Mesenchymal stem cell (in vitro differentiated cells and primary cell): ENCODE results near the gene ZNF521. TPM values are rescaled to one million over a fixed set of nuclear protein-coding genes. Genes with fewer than 3 reads are reported as not detected.

ENCODE experiments used
- DNase-seq: peaks from one replicate; pipeline ENCODE4 v3.0.0-alpha.2; 2013
- H2AFZ ChIP-seq: one replicate; pipeline ENCODE4 v1.6.1; 2013; ENCODE audit warnings: low read depth, mild to moderate bottlenecking, control low read depth, inconsistent platforms, low read length, moderate library complexity
- H2AK5ac ChIP-seq: 2 replicates; pipeline ENCODE4 v1.6.1; 2013; ENCODE audit warnings: low read length, moderate library complexity, mild to moderate bottlenecking, inconsistent platforms; ENCODE audit not compliant: severe bottlenecking
- H2BK120ac ChIP-seq: one replicate; pipeline ENCODE4 v1.6.1; 2013; ENCODE audit warnings: low read depth, mild to moderate bottlenecking, inconsistent platforms, low read length, moderate library complexity
- H2BK12ac ChIP-seq, 2 experiments: one replicate each; pipeline ENCODE4 v1.6.1; 2013; ENCODE audit warnings: inconsistent platforms in 2 of 2, low read length in 2 of 2, mild to moderate bottlenecking in 2 of 2, moderate library complexity in 2 of 2, control low read depth in 1 of 2
- H2BK15ac ChIP-seq: one replicate; pipeline ENCODE4 v1.6.1; 2013; ENCODE audit warnings: mild to moderate bottlenecking, low read depth, inconsistent platforms; ENCODE audit not compliant: poor library complexity, severe bottlenecking
- H2BK5ac ChIP-seq: 2 replicates; pipeline ENCODE4 v1.6.1; 2013; ENCODE audit warnings: low read depth, mild to moderate bottlenecking, low read length, control low read depth, inconsistent platforms; ENCODE audit not compliant: poor library complexity, severe bottlenecking
- H3K14ac ChIP-seq, 2 experiments: one replicate each; pipeline ENCODE4 v1.6.1; 2013; ENCODE audit warnings: inconsistent platforms in 2 of 2, low read length in 2 of 2, control low read depth in 1 of 2, mild to moderate bottlenecking in 1 of 2, moderate library complexity in 1 of 2
- H3K18ac ChIP-seq, 2 experiments: one replicate each; pipeline ENCODE4 v1.6.1; 2013; ENCODE audit warnings: inconsistent platforms in 2 of 2, low read length in 2 of 2, control low read depth in 1 of 2, low read depth in 1 of 2, mild to moderate bottlenecking in 1 of 2
- H3K23ac ChIP-seq, 2 experiments: one replicate each; pipeline ENCODE4 v1.6.1; 2013; ENCODE audit warnings: inconsistent platforms in 2 of 2, low read length in 2 of 2, mild to moderate bottlenecking in 2 of 2, moderate library complexity in 2 of 2, control low read depth in 1 of 2
- H3K27ac ChIP-seq: 2 replicates; pipeline ENCODE4 v1.5.1; 2013; ENCODE audit warnings: mild to moderate bottlenecking, moderate library complexity, low read length, control low read depth, inconsistent platforms; ENCODE audit not compliant: poor library complexity, severe bottlenecking
- H3K27me3 ChIP-seq, 2 experiments: 2 replicates each; pipeline versions ENCODE4 v1.6.1 to v1.7.0; 2013; ENCODE audit warnings: low read length in 2 of 2, mild to moderate bottlenecking in 2 of 2, moderate library complexity in 2 of 2, control low read depth in 1 of 2, inconsistent platforms in 1 of 2; ENCODE audit not compliant: control insufficient read depth in 1 of 2, insufficient read depth in 1 of 2
- H3K36me3 ChIP-seq, 2 experiments: 2 replicates each; pipeline versions ENCODE4 v1.6.1 to v1.7.0; 2013; ENCODE audit warnings: low read length in 2 of 2, control low read depth in 1 of 2, inconsistent platforms in 1 of 2, low read depth in 1 of 2, mild to moderate bottlenecking in 1 of 2; ENCODE audit not compliant: insufficient read depth in 2 of 2, control insufficient read depth in 1 of 2
- H3K4ac ChIP-seq, 2 experiments: one replicate each; pipeline ENCODE4 v1.6.1; 2013; ENCODE audit warnings: inconsistent platforms in 2 of 2, low read length in 2 of 2, mild to moderate bottlenecking in 2 of 2, moderate library complexity in 2 of 2, control low read depth in 1 of 2, low read depth in 1 of 2
- H3K4me1 ChIP-seq: 2 replicates; pipeline ENCODE4 v1.6.1; 2013; ENCODE audit warnings: low read depth, low read length, control low read depth; ENCODE audit not compliant: control insufficient read depth, insufficient read depth
- H3K4me2 ChIP-seq: 2 replicates; pipeline ENCODE4 v1.6.1; 2013; ENCODE audit warnings: low read length, mild to moderate bottlenecking, inconsistent platforms; ENCODE audit not compliant: poor library complexity, severe bottlenecking
- H3K4me3 ChIP-seq, 2 experiments: 2 replicates each; pipeline versions ENCODE4 v1.5.1 to v1.7.0; 2013; ENCODE audit warnings: low read length in 2 of 2, mild to moderate bottlenecking in 2 of 2, control low read depth in 1 of 2, low read depth in 1 of 2; ENCODE audit not compliant: insufficient read depth in 1 of 2
- H3K79me1 ChIP-seq: replicated peaks from 2 replicates; pipeline ENCODE4 v1.6.1; 2013; ENCODE audit warnings: mild to moderate bottlenecking, control low read depth, low read length, inconsistent platforms; ENCODE audit not compliant: poor library complexity, severe bottlenecking
- H3K9ac ChIP-seq: 2 replicates; pipeline ENCODE4 v1.7.0; 2013; ENCODE audit warnings: mild to moderate bottlenecking, low read length, moderate library complexity
- H3K9me3 ChIP-seq: 2 replicates; pipeline ENCODE4 v1.7.0; 2013; ENCODE audit warnings: mild to moderate bottlenecking, low read length; ENCODE audit not compliant: control insufficient read depth
- H4K8ac ChIP-seq: one replicate; pipeline ENCODE4 v1.6.1; 2013; ENCODE audit warnings: inconsistent platforms, mild to moderate bottlenecking, low read length, moderate library complexity
- H4K91ac ChIP-seq: one replicate; pipeline ENCODE4 v1.6.1; 2013; ENCODE audit warnings: mild to moderate bottlenecking, low read length, inconsistent platforms
- WGBS: methylation state at CpG from one replicate; pipeline ENCODE4 v1.1.7; 2013; ENCODE audit warnings: mixed read lengths; 5-methylcytosine and 5-hydroxymethylcytosine counted together
- polyA plus RNA-seq, 2 experiments: library from polyadenylated mRNA; stranded (reverse); fragments of 200-250 nt; gene quantifications; one replicate each; pipeline ENCODE4 v1.2.3, GENCODE V29; 2013

The ZNF521 gene
- 21.6 TPM for polyA plus RNA-seq (2013, experiment 1 of 2)
- polyA plus RNA-seq (2013, experiment 2 of 2) = 22.0 TPM

- Histone ChIP-seq H2AK5ac (no peak within 1 kb of the TSS), H4K8ac (peak within 1 kb of the TSS; percentile 77), H3K4me1 (peaks cover 1% of the 10 kb centered on the region), H3K18ac (peak within 1 kb of the TSS; percentile 96 to 100), H3K4me2 (peak within 1 kb of the TSS; percentile 68), H3K4ac (peak within 1 kb of the TSS; percentile 35 to 99), H3K4me3 (peak within 1 kb of the TSS; percentile 75 to 93), H2BK5ac (peak within 1 kb of the TSS; percentile 94), H3K9me3 (no peaks in the 10 kb centered on the region), H4K91ac (peak within 1 kb of the TSS; percentile 80), H2AFZ (peak within 1 kb of the TSS; percentile 6), H3K14ac (peak within 1 kb of the TSS; percentile 86 to 99), H2BK120ac (peak within 1 kb of the TSS; percentile 99), H3K36me3 (no peaks in the 10 kb centered on the region), H3K9ac (peak within 1 kb of the TSS; percentile 99), H3K27me3 (no peaks in the 10 kb centered on the region), H3K79me1 (no peaks in the 10 kb centered on the region), H3K27ac (peak within 1 kb of the TSS; percentile 97), H2BK15ac (peak within 1 kb of the TSS; percentile 83), H2BK12ac (peak within 1 kb of the TSS; percentile 51 to 54), H3K23ac (peak within 1 kb of the TSS in 1 of 2 experiments; percentile 13)
- WGBS = 0% methylated on average over 37 of the region's 91 CpGs
- DNase-seq = peak; percentile 96
Measured at GRCh38 chr18:25351777-25352628, at the start of gene ZNF521. Gene ZNF521 (minus strand): TSS chr18:25352166. CDS start chr18:25350946, 1,220 bp downstream.

DNA sequence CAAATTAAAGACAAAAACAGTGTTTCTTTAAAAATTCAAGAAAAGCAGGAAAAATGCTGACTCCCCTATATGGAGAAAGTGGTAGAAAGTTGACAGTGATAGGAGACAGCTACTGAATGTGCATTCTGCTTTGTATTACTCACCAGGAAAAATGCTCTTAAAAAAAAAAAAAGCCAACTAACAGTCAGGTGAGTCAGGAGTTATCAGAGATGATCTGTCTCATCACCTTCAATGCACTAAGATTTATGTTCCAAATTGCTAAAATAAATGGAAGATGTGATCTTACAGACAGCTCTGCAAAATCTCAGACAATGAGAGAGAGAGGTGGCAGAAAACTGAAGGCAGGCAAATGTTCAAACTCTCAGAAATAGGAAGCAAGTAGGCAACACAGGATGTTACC lies 47.6 kb upstream of the ZNF521 start:
- H4K91ac ChIP-seq = no peak overlapping the region
- no peak overlapping the region for H2BK15ac ChIP-seq

DNA sequence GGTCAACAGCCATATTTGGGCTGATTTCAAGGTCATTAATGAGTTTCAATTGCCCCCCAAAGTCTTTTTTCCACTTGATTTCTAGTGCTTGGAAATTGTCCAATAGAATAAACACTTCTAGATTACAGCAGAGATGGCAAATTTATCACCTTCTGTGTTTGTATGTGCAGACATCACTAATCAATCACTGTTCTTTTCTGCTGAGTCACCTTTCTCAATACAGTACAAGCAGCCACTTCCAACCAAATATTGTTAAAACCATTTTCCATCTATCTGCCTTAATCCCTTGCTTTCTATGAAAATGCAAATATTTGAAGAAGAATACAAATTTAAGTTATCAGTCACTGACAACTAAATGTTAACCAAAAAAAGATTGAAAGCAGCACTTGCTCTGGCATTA lies 40.2 kb upstream of the ZNF521 start:
- no peak overlapping the region for H3K4ac ChIP-seq
- H3K18ac ChIP-seq = no peak overlapping the region
- no peak overlapping the region for H2BK15ac ChIP-seq
- no peak overlapping the region for H2BK120ac ChIP-seq
- H3K14ac ChIP-seq = no peak overlapping the region
- no peak overlapping the region for H2AFZ ChIP-seq
- no peak overlapping the region for H4K8ac ChIP-seq
- no peaks in the 10 kb centered on the region for H3K4me1 ChIP-seq
- H3K79me1 ChIP-seq = no peaks in the 10 kb centered on the region
- H3K27ac ChIP-seq = no peak overlapping the region
- H3K36me3 ChIP-seq = no peaks in the 10 kb centered on the region
- peaks cover 0 to 13% of the 10 kb centered on the region in 2 experiments for H3K27me3 ChIP-seq
- no peak overlapping the region for H2BK5ac ChIP-seq
- no peak overlapping the region for H4K91ac ChIP-seq
- H3K4me2 ChIP-seq = no peak overlapping the region
- H2AK5ac ChIP-seq = no peak overlapping the region
- no peak overlapping the region for H3K23ac ChIP-seq
- H3K9me3 ChIP-seq = peaks cover 13% of the 10 kb centered on the region
- no peak for DNase-seq
- no peak overlapping the region for H3K9ac ChIP-seq
- no peak overlapping the region for H3K4me3 ChIP-seq
- no peak overlapping the region for H2BK12ac ChIP-seq

More for the DNA sequence above, 47.6 kb upstream of the ZNF521 start:
- H3K23ac ChIP-seq = no peak overlapping the region
- no peak overlapping the region for H2BK120ac ChIP-seq
- H3K9me3 ChIP-seq = peaks cover 6% of the 10 kb centered on the region
- H3K4me3 ChIP-seq = no peak overlapping the region
- H3K36me3 ChIP-seq = no peaks in the 10 kb centered on the region
- no peak overlapping the region for H2BK12ac ChIP-seq
- H2BK5ac ChIP-seq = no peak overlapping the region
- no peak overlapping the region for H2AK5ac ChIP-seq
- no peak overlapping the region for H3K18ac ChIP-seq
- H3K27me3 ChIP-seq = peaks cover 0 to 4% of the 10 kb centered on the region in 2 experiments
- no peak overlapping the region for H3K4ac ChIP-seq
- DNase-seq = peak; percentile 54
- H2AFZ ChIP-seq = no peak overlapping the region
- H3K27ac ChIP-seq = no peak overlapping the region
- no peaks in the 10 kb centered on the region for H3K79me1 ChIP-seq
- no peak overlapping the region for H3K9ac ChIP-seq
- H3K4me1 ChIP-seq = no peaks in the 10 kb centered on the region
- no peak overlapping the region for H4K8ac ChIP-seq
- no peak overlapping the region for H3K4me2 ChIP-seq
- no peak overlapping the region for H3K14ac ChIP-seq

- Histone ChIP-seq H3K4me2 (no peak overlapping the region), H3K36me3 (no peaks in the 10 kb centered on the region), H2BK120ac (no peak overlapping the region), H2BK12ac (no peak overlapping the region), H2AK5ac (no peak overlapping the region), H3K9ac (no peak overlapping the region), H3K9me3 (no peaks in the 10 kb centered on the region), H3K14ac (no peak overlapping the region), H3K79me1 (no peaks in the 10 kb centered on the region), H3K4me3 (no peak overlapping the region), H2BK15ac (no peak overlapping the region), H3K4ac (no peak overlapping the region), H3K4me1 (no peaks in the 10 kb centered on the region), H4K8ac (no peak overlapping the region), H3K18ac (no peak overlapping the region), H3K27me3 (peaks cover 4 to 6% of the 10 kb centered on the region in 2 experiments), H3K23ac (no peak overlapping the region), H4K91ac (no peak overlapping the region), H2AFZ (no peak overlapping the region), H2BK5ac (no peak overlapping the region), H3K27ac (no peak overlapping the region)
- 100% methylated on average over 1 of the region's 2 CpGs for WGBS
- no peak for DNase-seq
Measured at GRCh38 chr18:25373432-25374179, 21.6 kb upstream of the ZNF521 start.
